Adipocyte (in vitro differentiated cells): Measurements from ENCODE around the gene CHFR.
A peak's percentile ranks its signal among the peaks of the same experiment; 100 is the strongest.
"Not testable (repeated sequence)": the region's sequence is repeated elsewhere in the genome, so short reads cannot be mapped to it uniquely, and the experiment has no call there.

ENCODE experiments used
- DNase-seq: peaks from one replicate; pipeline ENCODE4 v3.0.0-alpha.2; 2015; ENCODE audit warnings: low read depth
- H3K27me3 ChIP-seq: replicated peaks from 2 replicates; pipeline ENCODE4 v1.7.0; 2013; ENCODE audit warnings: mild to moderate bottlenecking, low read length, moderate library complexity; ENCODE audit not compliant: control insufficient read depth, insufficient read depth
- H3K36me3 ChIP-seq: 2 replicates; pipeline ENCODE4 v1.7.0; 2013; ENCODE audit warnings: low read length, mild to moderate bottlenecking, moderate library complexity; ENCODE audit not compliant: control insufficient read depth, insufficient read depth, severe bottlenecking
- H3K4me1 ChIP-seq: 2 replicates; pipeline ENCODE4 v1.7.0; 2013; ENCODE audit warnings: mild to moderate bottlenecking, low read length, moderate library complexity; ENCODE audit not compliant: control insufficient read depth, insufficient read depth
- H3K4me3 ChIP-seq: 2 replicates; pipeline ENCODE4 v1.7.0; 2013; ENCODE audit warnings: mild to moderate bottlenecking, low read length, moderate library complexity
- H3K9ac ChIP-seq: 2 replicates; pipeline ENCODE4 v1.7.0; 2013; ENCODE audit warnings: mild to moderate bottlenecking, low read length, moderate library complexity
- H3K9me3 ChIP-seq: 2 replicates; pipeline ENCODE4 v1.7.0; 2013; ENCODE audit warnings: mild to moderate bottlenecking, low read length, moderate library complexity; ENCODE audit not compliant: control insufficient read depth

The CHFR gene

GRCh38 chr12:132872975-132873421 is 14.4 kb downstream of the CHFR start:
- Histone ChIP-seq H3K4me1 (no peaks in the 10 kb centered on the region), H3K27me3 (no peaks in the 10 kb centered on the region), H3K9me3 (peaks cover 1% of the 10 kb centered on the region), H3K4me3 (no peak overlapping the region), H3K36me3 (peaks cover 87% of the 10 kb centered on the region), H3K9ac (no peak overlapping the region)
- DNase-seq = no peak

- Histone ChIP-seq H3K36me3 (peaks cover 90% of the 10 kb centered on the region), H3K4me1 (no peaks in the 10 kb centered on the region), H3K4me3 (no peak overlapping the region), H3K27me3 (no peaks in the 10 kb centered on the region), H3K9me3 (peaks cover 8% of the 10 kb centered on the region), H3K9ac (no peak overlapping the region)
- no peak for DNase-seq
These were observed 15.1 kb downstream of the CHFR start for GRCh38 chr12:132872073-132872855.

- no peak for DNase-seq
These were observed 17.9 kb downstream of the CHFR start for GRCh38 chr12:132869551-132869950.

GRCh38 chr12:132866251-132866828 is 21.1 kb downstream of the CHFR start:
- Histone ChIP-seq H3K9ac (no peak overlapping the region), H3K4me1 (no peaks in the 10 kb centered on the region), H3K36me3 (peaks cover 76% of the 10 kb centered on the region), H3K9me3 (peaks cover 38% of the 10 kb centered on the region), H3K27me3 (no peaks in the 10 kb centered on the region), H3K4me3 (no peak overlapping the region)
- peak; percentile 61 for DNase-seq

More at GRCh38 chr12:132869551-132869950, 17.9 kb downstream of the CHFR start:
- peaks cover 32% of the 10 kb centered on the region for H3K9me3 ChIP-seq
- H3K36me3 ChIP-seq = peaks cover 89% of the 10 kb centered on the region
- no peaks in the 10 kb centered on the region for H3K27me3 ChIP-seq
- H3K4me3 ChIP-seq = no peak overlapping the region
- H3K9ac ChIP-seq = no peak overlapping the region
- H3K4me1 ChIP-seq = no peaks in the 10 kb centered on the region

GRCh38 chr12:132861558-132861957 is 25.8 kb downstream of the CHFR start:
- H3K36me3 ChIP-seq = peaks cover 83% of the 10 kb centered on the region
- H3K9ac ChIP-seq = no peak overlapping the region
- H3K4me1 ChIP-seq = no peaks in the 10 kb centered on the region
- peaks cover 23% of the 10 kb centered on the region for H3K9me3 ChIP-seq
- no peaks in the 10 kb centered on the region for H3K27me3 ChIP-seq
- H3K4me3 ChIP-seq = no peak overlapping the region
- no peak for DNase-seq

- H3K27me3 ChIP-seq = no peaks in the 10 kb centered on the region
- no peak overlapping the region for H3K4me3 ChIP-seq
- DNase-seq = no peak
- no peak overlapping the region for H3K9ac ChIP-seq
- H3K4me1 ChIP-seq = no peaks in the 10 kb centered on the region
- peaks cover 6% of the 10 kb centered on the region for H3K9me3 ChIP-seq
- H3K36me3 ChIP-seq = peaks cover 85% of the 10 kb centered on the region
These were observed 28.6 kb downstream of the CHFR start for GRCh38 chr12:132858718-132859266.

GRCh38 chr12:132857019-132857418 is 30.4 kb downstream of the CHFR start:
- H3K36me3 ChIP-seq = peaks cover 95% of the 10 kb centered on the region
- DNase-seq = not testable (repeated sequence)

GRCh38 chr12:132856581-132856980 is 30.8 kb downstream of the CHFR start:
- DNase-seq = no peak
- Histone ChIP-seq H3K4me3 (no peak overlapping the region), H3K36me3 (peaks cover 94% of the 10 kb centered on the region), H3K9me3 (no peaks in the 10 kb centered on the region), H3K27me3 (no peaks in the 10 kb centered on the region), H3K9ac (no peak overlapping the region), H3K4me1 (no peaks in the 10 kb centered on the region)

More at GRCh38 chr12:132857019-132857418, 30.4 kb downstream of the CHFR start:
- not testable (repeated sequence) for H3K4me1 ChIP-seq, H3K9me3 ChIP-seq, H3K9ac ChIP-seq, H3K4me3 ChIP-seq, H3K27me3 ChIP-seq

- peaks cover 94% of the 10 kb centered on the region for H3K36me3 ChIP-seq
- H3K9ac ChIP-seq, H3K9me3 ChIP-seq, H3K27me3 ChIP-seq, DNase-seq, H3K4me1 ChIP-seq, H3K4me3 ChIP-seq: not testable (repeated sequence)
These were observed 32.2 kb downstream of the CHFR start for GRCh38 chr12:132855211-132855610.

GRCh38 chr12:132853285-132854092 is 33.9 kb downstream of the CHFR start:
- Histone ChIP-seq H3K9ac (no peak overlapping the region), H3K36me3 (peaks cover 95% of the 10 kb centered on the region), H3K4me3 (no peak overlapping the region), H3K9me3 (no peaks in the 10 kb centered on the region), H3K27me3 (no peaks in the 10 kb centered on the region), H3K4me1 (no peaks in the 10 kb centered on the region)
- no peak for DNase-seq

- no peak overlapping the region for H3K4me3 ChIP-seq
- no peaks in the 10 kb centered on the region for H3K9me3 ChIP-seq
- DNase-seq = no peak
- no peaks in the 10 kb centered on the region for H3K4me1 ChIP-seq
- peaks cover 95% of the 10 kb centered on the region for H3K36me3 ChIP-seq
- no peak overlapping the region for H3K9ac ChIP-seq
- no peaks in the 10 kb centered on the region for H3K27me3 ChIP-seq
These were observed 34.9 kb downstream of the CHFR start for GRCh38 chr12:132852496-132852895.
